Calu3 (cell line): ENCODE results near the gene CCL22. TPM values are rescaled to one million over a fixed set of nuclear protein-coding genes. Genes with fewer than 3 reads are reported as not detected.

Experiments
- BruUV-seq: library from RNA; stranded (reverse); fragments of 400-500 nt; replicated peaks from 2 replicates; lab custom pipeline; 2021; lab: Mats Ljungman, UMichigan
- CTCF ChIA-PET: fragments of 300-600 bp; sonication (Branson Sonifier 250); formaldehyde crosslinking; loops from one replicate; lab custom pipeline; 2022; ENCODE audit warnings: antibody characterized with exemption; lab: Charles Lee
- DNase-seq: peaks from one replicate; pipeline ENCODE4 v3.0.0; 2022
- H3K27ac Mint-ChIP-seq: one replicate; pipeline ENCODE4 v1.8.0; 2022; ENCODE audit warnings: mixed read lengths; ENCODE audit not compliant: unreplicated experiment
- H3K27me3 Mint-ChIP-seq: one replicate; pipeline ENCODE4 v1.8.0; 2022; ENCODE audit warnings: mixed read lengths; ENCODE audit not compliant: unreplicated experiment
- H3K36me3 Mint-ChIP-seq: one replicate; pipeline ENCODE4 v1.8.0; 2022; ENCODE audit warnings: mild to moderate bottlenecking, moderate library complexity, mixed read lengths; ENCODE audit not compliant: insufficient read depth, unreplicated experiment
- H3K4me1 Mint-ChIP-seq: one replicate; pipeline ENCODE4 v1.8.0; 2022; ENCODE audit warnings: mild to moderate bottlenecking, low read depth, mixed read lengths; ENCODE audit not compliant: unreplicated experiment
- H3K4me3 Mint-ChIP-seq: one replicate; pipeline ENCODE4 v1.8.0; 2022; ENCODE audit warnings: mild to moderate bottlenecking, low read depth, moderate library complexity, mixed read lengths; ENCODE audit not compliant: unreplicated experiment
- H3K9me3 Mint-ChIP-seq: one replicate; pipeline ENCODE4 v1.8.0; 2022; ENCODE audit warnings: low read depth, mixed read lengths; ENCODE audit not compliant: unreplicated experiment
- CTCF ChIP-seq: fragments of 200-600 bp; IDR thresholded peaks from one replicate; pipeline ENCODE4 v1.8.0; 2022; ENCODE audit warnings: antibody characterized with exemption; ENCODE audit not compliant: unreplicated experiment
- intact Hi-C: fragments of 100-400 bp; cut with micrococcal nuclease; formaldehyde crosslinking; loops from one replicate; pipeline ENCODE4 v1.10.0; 2022; ENCODE audit not compliant: unreplicated experiment
- total RNA-seq: library from RNA; stranded (reverse); gene quantifications from 2 replicates; pipeline ENCODE4 v1.2.3, GENCODE V29; 2022

The CCL22 gene
- total RNA-seq, 1 experiment from 2014 or later, result 2.6 TPM

- H3K27ac Mint-ChIP-seq, result no peak overlapping the region
- CTCF ChIA-PET, result no interaction called here
- no peaks in the 10 kb centered on the region for H3K9me3 Mint-ChIP-seq
- intact Hi-C loops, result no loop called here
- no peaks in the 10 kb centered on the region for H3K36me3 Mint-ChIP-seq
- no peak for TF ChIP-seq CTCF
- no TSS peak for BruUV-seq
- H3K27me3 Mint-ChIP-seq, result peaks cover 18% of the 10 kb centered on the region
- peaks cover 31% of the 10 kb centered on the region for H3K4me1 Mint-ChIP-seq
- no peak overlapping the region for H3K4me3 Mint-ChIP-seq
- DNase-seq, result no peak
Measured at GRCh38 chr16:57409065-57409464, 50.5 kb downstream of the CCL22 start.

GRCh38 chr16:57409870-57410587 is 51.4 kb downstream of the CCL22 start:
- BruUV-seq, result no TSS peak
- Mint-ChIP-seq H3K27ac (no peak overlapping the region), H3K4me1 (peaks cover 26% of the 10 kb centered on the region), H3K27me3 (peaks cover 8% of the 10 kb centered on the region), H3K9me3 (no peaks in the 10 kb centered on the region), H3K4me3 (no peak overlapping the region), H3K36me3 (no peaks in the 10 kb centered on the region)
- no peak for TF ChIP-seq CTCF
- CTCF ChIA-PET, result interaction anchor here (0.6 to 1.2 kb wide), 2 partner anchors 81 to 106 kb away, joined by 3 to 4 read pairs; no protein-coding TSS in a partner anchor
- intact Hi-C loops, result loop anchor here (10.0 kb wide), 1 partner anchor 225 kb away; the partner anchor contains the start of genes PSME3IP1 and RSPRY1
- no peak for DNase-seq

- Mint-ChIP-seq H3K36me3 (no peaks in the 10 kb centered on the region), H3K27me3 (no peaks in the 10 kb centered on the region), H3K4me3 (no peak overlapping the region), H3K4me1 (peaks cover 20% of the 10 kb centered on the region), H3K9me3 (no peaks in the 10 kb centered on the region), H3K27ac (no peak overlapping the region)
- CTCF ChIA-PET, result interaction anchor here (0.5 kb wide), 1 partner anchor 119 kb away, joined by 3 read pairs; no protein-coding TSS in a partner anchor
- intact Hi-C loops, result loop anchor here (10.0 kb wide), 1 partner anchor 227 kb away; the partner anchor contains the start of genes PSME3IP1 and RSPRY1
- TF ChIP-seq CTCF, result no peak
- no peak for DNase-seq
- no TSS peak for BruUV-seq
Measured at GRCh38 chr16:57411362-57411976, 52.9 kb downstream of the CCL22 start.

GRCh38 chr16:57412584-57412983 is 54.0 kb downstream of the CCL22 start:
- intact Hi-C loops, result loop anchor here (10.0 kb wide), 1 partner anchor 228 kb away; the partner anchor contains the start of genes PSME3IP1 and RSPRY1
- Mint-ChIP-seq H3K36me3 (peaks cover 6% of the 10 kb centered on the region), H3K27me3 (no peaks in the 10 kb centered on the region), H3K4me3 (no peak overlapping the region), H3K9me3 (no peaks in the 10 kb centered on the region), H3K4me1 (peaks cover 31% of the 10 kb centered on the region), H3K27ac (no peak overlapping the region)
- no peak for TF ChIP-seq CTCF
- CTCF ChIA-PET, result no interaction called here
- no TSS peak for BruUV-seq
- DNase-seq, result no peak
